ENCODE results near the gene ZDHHC12.
"Not testable (repeated sequence)": the region's sequence is repeated elsewhere in the genome, so short reads cannot be mapped to it uniquely, and the experiment has no call there.

Gene ZDHHC12

DNA sequence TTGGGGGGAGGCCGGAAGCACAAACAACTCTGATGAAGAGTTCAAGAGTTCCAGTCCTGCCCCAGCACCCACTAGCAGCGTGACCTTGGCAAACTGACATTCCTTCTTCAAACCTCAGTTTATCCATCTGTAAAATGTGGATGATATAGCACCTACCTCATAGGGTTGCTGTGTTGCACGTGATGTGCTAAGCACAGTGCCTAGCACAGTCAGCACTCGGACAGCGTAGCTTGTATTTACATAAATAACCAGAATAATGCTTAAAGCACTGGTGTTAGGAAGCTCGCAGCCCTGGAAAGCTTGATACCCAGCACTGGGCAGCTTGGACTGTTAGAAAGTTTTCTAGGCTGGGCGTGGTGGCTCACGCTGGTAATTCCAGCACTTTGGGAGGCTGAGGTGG lies 16.5 kb downstream of the ZDHHC12 start:
- no peak for DNase-seq (ENCODE audit: low read depth in 3 of 3)

DNA sequence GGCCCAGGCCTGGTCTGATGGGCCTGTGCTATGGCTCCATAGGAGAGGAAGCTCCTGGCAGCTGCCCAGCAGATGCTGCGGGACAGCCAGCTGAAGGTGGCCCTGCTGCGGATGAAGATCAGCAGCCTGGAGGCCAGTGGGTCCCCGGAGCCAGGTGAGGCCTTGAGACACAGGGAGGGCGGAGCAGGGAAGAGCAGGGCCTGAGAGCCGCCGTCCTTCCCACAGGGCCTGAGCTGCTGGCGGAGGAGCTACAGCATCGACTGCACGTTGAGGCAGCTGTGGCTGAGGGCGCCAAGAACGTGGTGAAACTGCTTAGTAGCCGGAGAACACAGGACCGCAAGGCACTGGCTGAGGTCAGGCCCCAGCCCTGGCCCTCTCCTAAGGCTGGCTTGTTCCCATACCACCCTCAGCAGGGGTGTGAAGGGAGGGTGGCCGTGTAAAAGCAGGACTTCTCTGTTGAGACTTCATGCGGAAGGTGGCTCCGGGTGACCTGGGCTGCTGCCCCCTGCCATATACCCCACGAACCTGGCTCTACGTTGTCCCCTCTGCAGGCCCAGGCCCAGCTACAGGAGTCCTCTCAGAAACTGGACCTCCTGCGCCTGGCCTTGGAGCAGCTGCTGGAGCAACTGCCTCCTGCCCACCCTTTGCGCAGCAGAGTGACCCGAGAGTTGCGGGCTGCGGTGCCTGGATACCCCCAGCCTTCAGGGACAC lies 17.1 kb downstream of the ZDHHC12 start:
- no peak for DNase-seq (ENCODE audit: low read depth in 3 of 3)

DNA sequence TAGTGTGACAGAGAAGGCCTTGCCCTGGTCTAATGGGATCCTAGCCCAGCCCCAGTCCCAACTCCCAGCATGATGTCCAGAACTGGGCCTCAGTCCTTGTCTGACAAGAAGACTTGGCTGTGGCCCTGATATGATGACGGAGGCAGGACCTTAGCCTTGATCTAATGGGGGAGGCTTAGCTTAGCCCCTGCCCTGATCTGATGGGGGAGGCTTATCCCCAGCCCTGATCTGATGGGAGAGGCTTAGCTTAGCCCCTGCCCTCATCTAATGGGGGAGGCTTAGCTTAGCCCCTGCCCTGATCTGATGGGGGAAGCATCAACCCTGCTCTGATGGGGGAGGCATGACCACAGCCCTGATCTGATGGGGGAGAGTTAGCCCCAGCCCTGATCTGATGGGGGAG lies 17.9 kb downstream of the ZDHHC12 start:
- DNase-seq (ENCODE audit: low read depth in 3 of 3) = no peak

DNA sequence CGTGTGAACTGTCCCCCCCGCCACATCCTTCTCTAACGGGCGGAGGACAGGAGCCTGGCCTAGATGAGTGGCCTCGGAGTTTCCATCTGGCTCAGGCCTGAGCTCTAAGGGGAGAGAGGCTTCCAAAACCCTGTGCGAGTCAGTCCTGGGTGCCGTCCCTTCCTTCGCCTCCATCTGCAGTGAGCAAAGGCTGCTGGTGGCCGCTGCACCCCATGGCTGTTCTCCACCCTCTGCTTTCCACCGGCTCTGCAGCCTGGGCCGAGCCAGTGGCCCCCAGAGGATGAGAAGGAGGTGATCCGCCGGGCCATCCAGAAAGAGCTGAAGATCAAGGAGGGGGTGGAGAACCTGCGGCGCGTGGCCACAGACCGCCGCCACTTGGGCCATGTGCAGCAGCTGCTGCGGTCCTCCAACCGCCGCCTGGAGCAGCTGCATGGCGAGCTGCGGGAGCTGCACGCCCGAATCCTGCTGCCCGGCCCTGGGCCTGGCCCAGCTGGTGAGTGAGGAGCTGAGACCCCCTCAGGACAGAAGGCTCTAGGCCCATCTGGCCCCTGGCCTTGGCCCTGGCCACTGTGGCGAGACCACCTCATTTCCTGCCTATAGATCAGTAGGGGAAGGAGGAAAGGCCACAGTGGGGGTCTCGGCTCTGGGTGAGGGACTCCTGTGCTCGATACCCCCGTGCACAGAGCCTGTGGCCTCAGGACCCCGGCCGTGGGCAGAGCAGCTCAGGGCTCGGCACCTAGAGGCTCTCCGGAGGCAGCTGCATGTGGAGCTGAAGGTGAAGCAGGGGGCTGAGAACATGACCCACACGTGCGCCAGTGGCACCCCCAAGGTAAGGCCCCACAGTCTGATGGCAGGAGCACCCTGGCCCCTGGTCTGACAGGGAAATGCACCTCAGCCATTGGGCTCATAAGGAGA lies 18.6 kb downstream of the ZDHHC12 start:
- DNase-seq (ENCODE audit: low read depth in 3 of 3) = no peak

DNA sequence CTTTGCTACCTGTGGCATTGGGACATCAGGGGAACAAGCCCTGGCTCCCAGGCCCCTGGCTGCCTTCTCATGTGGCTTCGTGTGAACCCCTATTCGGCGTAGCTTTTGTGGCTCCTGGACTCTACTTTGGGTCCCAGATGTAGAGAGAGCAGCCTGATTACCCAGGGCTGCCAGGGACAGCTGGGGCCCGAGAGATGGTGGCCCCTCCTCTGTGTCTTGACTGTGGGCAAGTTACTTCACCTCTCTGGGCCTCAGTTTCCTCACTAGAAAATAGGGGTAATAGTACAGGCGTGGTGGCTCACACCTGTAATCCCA lies 19.6 kb downstream of the ZDHHC12 start:
- DNase-seq (ENCODE audit: low read depth in 3 of 3) = no peak

DNA sequence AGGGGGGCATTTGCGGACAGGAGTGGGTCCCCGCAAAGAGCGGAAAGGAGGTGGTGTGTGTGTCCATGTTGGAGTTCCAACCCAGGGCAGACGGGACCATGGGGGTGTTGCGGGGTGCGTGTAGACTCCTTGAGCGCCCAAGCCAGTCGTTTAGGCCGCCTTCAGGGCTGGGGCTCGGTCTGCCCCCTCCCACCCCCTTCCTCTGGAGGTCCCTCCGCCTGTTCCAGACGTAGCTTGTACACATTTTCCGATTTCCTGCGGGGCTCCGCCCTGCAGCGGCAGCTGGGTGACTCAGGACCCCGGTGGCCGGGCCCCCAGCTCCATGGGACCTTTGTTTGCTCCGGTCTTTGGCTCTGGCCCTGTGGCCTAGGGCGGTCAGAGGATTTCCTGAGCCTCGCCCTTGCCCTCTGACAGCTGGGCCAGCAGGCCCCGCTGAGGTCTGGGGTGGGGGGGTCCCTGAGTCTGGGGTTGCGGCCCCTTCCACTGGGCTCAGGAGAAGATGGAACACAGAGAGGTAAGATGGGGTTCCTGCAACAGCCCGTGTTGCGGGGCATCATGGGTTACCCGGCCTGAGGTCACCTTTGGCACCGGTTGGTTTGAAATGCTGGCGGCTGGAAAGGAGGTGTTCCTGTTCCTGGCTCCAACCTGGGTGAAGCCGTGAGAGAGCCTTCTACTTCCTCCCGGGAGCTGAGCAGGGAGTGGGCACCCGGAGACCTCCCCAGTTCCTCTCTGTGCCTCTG lies 20.1 kb downstream of the ZDHHC12 start:
- DNase-seq (ENCODE audit: low read depth in 3 of 3) = no peak

DNA sequence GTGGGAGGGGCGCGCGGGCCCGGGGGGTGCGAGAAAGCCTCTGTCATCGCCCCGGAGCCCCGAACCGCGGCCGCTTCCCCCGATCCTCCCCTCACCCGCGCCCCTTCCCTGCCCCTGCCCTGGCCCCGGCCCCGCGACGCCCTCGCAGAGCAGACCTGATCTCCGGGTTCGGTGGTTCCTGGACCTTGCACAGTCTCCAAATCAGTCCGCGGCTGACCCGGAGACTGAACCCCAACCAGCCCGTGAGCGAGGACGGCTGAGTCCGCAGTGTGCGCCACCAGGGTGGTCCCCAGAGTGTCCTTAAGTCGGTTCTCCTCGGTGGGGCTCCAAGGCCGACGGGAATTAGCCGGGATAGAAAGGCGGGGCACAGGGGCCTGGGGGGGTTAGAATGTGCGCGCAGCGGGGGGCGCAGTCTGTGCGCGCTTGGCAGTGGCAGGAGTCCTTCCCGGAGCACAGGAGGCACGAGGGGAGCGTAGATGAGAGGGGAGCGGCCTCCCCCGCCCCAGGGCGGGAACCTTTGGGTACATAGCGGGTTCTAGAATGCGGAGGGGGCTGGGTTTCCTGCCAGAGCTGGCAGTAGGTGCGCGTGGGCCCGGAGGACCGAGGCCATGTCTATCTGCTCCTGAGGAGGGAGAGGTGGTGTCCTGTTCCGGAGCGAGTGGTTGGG lies 20.8 kb downstream of the ZDHHC12 start:
- DNase-seq (ENCODE audit: low read depth in 3 of 3) = no peak

DNA sequence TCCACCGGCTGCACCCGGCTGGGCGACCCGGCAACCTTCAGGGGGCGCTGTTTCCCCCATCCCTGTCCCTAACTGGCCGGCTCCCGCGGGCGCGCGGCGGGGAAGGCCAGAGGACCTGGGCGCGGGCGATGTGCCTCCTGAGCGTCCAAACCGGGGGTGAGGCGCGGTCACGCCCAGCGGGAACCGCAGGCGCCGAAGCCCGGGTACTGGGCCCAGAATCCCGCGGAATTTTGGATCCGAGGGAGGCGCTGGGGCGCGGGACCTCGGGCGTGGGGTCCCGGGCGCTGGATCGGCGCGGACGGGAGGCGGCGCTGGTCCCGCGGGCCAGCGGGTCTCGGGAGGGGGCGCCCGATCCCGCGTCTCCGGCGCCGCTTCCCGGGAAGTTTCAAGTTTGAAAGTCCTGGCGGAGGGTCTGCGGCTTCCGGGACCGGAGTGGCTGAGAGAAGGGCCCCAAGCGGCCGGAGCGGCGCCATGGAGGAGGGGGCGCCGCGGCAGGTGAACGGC lies 21.4 kb downstream of the ZDHHC12 start, which contains the start of gene PKN3:
TSS of gene PKN3 (plus strand) at position 59 of the 504 bp plus-strand sequence. CDS start at position 472, 413 bp downstream.
- DNase-seq (ENCODE audit: low read depth in 3 of 3) = peak; percentile 63 to 91 (median 72)

DNA sequence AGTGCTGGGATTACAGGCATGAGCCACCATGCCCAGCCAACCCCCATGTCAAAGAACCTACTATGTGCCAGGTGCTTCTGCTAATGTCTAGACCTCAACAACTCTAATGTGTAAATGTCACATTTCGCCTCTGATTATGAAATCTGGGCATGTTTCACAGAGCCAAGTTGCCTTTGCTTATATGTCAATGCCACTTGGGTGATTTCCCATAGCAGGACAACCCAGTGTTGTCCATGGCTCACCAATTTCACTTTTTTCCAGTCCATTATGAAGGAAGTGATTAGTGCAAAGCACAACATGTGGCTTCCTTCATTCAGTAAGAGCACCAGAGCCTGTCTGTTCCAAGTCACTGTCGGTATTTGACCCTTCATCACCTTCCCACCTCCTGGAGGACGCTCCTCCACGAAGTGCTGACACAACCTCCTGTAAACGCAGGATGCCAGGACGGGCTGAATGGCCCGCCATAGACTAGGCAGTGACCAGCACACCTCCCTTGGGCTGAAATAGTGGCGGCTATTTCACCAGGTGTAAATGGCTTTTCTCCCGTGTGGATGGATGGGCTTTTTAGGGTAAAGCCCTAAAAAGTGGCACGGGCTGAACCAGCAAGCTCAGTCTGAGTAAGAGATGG lies 22.6 kb downstream of the ZDHHC12 start:
- no peak for DNase-seq (ENCODE audit: low read depth in 3 of 3)

DNA sequence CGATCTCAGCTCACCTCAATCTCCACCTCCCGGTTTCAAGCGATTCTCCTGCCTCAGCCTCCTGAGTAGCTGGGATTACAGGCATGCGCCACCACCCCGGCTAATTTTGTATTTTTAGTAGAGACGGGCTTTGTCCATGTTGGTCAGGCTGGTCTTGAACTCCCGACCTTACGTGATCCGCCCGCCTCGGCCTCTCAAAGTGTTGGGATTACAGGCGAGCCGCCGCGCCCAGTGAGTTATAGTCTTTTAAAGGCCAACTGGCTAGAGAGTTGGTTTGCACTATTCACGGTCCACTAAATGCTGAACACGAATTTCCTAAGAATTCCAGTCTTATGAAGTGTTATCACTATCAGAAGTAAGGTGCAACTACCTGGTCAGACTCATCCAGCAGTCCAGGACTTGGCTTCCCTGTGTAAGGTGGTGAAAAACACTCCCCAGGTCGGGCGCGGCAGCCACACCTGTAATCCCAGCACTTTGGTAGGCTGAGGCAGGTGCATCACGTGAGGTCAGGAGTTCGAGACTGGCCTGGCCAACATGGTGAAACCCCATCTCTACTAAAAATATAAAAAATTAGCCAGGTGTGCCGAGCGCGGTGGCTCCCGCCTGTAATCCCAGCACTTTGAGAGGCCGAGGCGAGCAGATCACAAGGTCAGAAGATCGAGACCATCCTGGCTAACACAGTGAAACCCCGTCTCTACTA lies 24.7 kb downstream of the ZDHHC12 start:
- DNase-seq (ENCODE audit: low read depth in 3 of 3) = not testable (repeated sequence)

DNA sequence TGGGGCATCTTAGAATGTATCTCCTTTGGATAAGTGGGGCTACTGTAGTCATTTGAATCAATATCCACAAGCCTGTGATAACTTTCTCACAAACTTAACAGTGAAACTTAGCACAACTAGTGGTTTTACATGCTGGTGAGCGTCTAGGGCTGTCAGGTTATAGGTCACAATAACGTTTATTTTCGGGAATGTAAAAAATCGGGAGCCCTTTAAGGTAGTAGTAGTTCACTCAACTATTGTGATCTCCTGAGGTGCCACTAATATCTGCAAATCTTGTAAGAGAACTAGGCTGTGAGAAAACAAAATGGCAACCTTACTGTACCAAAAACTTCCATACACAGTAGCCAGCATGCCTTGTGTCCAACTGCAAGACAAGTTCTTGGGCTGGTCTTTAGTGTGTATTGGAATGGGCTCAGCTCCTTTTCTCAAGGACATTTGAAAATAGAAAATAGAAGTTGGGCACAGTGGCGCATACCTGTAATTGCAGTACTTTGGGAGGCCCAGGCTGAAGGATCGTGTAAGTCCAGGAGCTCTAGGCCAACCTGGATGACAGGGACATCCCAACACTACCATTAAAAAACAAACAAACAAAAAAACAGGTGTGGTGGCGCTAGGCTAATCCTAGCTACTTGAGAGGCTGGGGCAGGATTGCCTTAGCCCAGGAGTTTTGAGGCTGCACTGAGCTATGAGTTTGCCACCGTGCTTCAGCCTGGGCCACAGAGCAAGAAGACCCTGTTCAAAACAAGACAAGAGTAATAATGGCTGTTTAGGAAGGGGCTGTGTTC lies 26.8 kb downstream of the ZDHHC12 start:
- DNase-seq (ENCODE audit: low read depth in 3 of 3) = no peak

DNA sequence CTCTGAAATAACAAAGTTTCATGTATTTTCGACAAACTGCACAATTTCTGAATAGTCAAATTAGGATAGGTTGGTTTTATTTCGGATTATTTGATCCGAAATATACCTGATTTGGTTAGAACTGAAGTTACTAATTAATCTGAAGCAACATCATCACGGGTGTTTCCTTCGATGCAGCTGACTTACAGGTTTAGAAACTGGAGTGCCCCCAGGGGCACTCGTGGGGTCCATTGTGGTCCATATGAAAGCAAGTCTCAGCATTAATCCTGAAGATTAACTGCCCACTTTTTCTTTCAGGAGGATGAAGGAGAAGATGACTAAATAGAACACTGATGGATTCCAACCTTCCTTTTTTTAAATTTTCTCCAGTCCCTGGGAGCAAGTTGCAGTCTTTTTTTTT lies 29.6 kb downstream of the ZDHHC12 start:
- no peak for DNase-seq (ENCODE audit: low read depth in 3 of 3)

DNA sequence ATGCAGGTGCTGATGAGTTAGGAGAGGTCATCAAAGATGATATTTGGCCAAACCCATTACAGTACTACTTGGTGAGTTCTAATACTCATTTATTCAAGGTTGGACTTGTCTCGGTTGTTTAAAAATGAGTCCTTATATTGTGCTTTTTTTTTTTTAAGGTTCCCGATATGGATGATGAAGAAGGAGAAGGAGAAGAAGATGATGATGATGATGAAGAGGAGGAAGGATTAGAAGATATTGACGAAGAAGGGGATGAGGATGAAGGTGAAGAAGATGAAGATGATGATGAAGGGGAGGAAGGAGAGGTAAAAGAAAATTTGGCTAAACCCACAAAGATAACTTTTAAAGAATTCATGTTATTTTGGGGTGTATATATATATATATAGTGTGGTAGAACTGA lies 30.2 kb downstream of the ZDHHC12 start:
- DNase-seq (ENCODE audit: low read depth in 3 of 3) = not testable (repeated sequence)

DNA sequence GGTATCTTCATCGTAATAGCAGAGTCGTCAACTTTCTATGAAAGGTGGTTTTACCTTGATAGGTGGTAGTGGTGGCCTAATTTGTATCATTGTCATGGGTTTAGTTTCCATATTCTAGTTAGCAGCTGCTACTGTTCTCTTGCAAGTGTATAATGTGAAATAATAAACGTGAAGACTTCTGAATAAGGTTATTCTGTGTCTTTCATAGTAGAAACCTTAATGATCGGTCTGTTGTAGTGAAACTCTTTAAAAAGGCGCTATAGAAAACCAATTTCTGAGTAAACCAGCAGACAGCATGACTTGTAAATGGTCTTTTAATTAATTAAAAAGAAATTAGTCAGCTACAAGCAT lies 33.3 kb downstream of the ZDHHC12 start:
- DNase-seq (ENCODE audit: low read depth in 3 of 3) = no peak

DNA sequence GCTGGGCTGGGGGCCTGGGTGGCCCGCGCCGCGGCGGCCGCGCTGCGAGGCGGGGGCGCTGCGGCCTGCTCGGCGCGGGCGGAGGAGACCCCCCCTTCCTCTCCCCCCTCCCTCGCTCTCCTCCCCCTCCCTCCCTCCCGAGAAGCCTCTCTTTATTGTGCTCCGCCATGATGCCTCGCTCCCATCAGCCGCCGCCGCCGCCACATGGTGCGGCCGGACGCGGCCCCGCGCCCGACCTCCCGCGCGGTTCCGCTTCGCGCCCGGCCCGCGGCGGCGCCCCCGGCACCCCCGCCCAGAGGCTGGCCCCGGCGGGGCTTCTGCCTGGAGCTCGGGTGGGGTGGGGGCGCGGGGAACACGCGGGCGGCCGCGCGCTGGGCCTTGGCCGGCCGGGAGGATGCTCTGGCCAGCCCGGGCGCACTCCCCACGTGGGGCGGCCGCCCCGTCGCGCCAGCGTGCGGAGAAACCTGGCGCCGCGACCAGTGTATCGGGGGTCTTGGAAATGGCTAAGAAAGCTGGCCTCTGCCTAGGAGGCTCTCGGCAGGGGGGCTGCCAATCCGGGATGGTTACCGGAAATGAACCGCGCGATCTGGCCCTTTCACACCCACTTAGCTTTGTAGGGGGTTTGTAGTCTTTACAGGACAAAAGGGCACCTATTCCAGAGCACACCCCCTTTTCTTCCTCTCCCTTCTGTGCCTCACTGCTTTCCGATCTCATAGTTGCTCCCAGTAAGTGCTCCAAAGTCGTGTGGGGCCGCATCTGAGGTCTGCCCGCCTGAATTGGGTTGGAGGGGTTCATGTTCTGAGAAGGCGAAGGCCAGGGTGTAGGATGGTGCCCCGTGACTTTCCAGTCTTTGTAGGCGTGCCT lies 33.9 kb downstream of the ZDHHC12 start:
- DNase-seq (ENCODE audit: low read depth in 3 of 3) = peak in 1 of 3 experiments; percentile 46

DNA sequence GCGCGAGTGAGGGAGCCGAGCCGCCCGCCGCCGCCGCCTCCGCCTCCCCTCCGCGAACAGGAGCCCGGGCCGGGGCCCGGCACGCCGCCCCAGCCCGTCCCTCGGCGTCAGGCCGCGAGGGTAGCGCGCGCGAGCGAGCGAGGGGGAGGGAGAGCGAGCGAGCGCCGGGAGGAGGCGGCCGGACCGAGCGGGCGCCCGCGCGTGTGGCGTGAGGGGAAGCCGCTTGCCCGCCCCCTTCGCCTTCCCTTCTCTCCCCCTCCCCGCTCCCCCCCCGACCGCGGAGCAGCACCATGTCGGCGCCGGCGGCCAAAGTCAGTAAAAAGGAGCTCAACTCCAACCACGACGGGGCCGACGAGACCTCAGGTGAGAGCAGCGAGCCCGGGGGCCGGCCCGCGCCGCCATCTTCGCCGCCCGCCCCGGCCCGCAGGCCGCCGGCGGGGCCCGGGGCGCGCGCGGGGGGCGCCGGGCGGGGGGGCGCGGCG lies 34.6 kb downstream of the ZDHHC12 start:
- peak in 1 of 3 experiments; percentile 64 for DNase-seq (ENCODE audit: low read depth in 3 of 3)

DNA sequence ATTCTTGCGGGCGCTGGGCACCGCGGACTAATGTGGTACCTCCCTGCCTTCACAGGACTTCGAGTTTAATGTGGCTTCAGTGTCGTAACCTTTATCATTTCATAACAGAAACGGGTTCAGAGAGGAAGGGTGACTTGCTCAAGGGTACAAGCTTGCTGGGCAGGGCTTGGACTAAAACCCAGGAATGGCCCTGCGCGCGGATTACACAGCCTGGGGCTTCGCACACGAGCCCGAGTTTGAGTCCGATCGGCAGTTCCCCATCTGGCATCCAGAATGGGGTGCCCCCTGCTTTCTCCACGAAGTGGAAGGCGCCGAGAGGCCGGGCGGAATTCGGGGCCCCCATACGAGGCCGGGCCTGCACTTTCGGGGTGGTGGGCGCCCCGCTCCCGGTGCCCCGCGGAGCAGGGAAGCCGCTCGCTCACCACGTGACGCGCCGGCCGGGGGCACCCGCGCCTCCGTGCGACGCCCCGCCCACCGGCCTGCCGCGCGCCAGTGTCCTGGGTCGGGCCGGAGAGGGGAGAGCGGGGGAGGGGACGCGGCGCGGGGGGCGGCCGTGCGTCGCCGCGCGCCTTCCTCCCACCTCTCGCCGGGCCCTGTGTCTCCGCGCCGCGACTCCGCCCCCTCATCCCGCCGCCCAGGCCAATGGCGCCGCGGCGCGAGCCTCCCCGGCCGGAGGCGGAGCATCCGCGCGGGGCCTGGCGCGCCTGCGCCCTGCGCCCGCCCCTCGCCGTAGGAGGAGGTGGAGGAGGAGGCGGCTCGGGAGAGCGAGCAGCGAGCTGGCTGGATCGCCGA lies 35.2 kb downstream of the ZDHHC12 start, which contains the start of gene SET:
TSS of gene SET (plus strand) at position 722 of the 792 bp plus-strand sequence. CDS start 361 bp downstream, outside the sequence.
- peak; percentile 85 to 87 (median 87) for DNase-seq (ENCODE audit: low read depth in 3 of 3)

DNA sequence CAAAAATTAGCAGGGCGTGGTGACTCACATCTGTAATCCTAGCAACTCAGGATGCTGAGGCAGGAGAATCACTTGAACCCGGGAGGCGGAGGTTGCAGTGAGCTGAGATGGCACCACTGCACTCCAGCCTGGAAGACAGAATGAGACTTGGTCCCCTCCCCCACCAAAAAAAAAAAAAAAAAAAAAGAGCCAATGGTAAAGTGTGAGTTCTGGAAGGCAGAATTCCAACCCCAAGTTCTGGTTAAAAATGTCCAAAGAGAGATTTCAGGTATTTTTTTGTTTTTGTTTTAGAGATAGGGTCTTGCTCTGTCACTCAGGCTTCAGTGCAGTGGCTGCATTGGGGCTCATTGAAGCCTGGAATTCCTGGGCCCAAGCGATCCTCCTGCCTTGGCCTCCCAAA lies 36.5 kb downstream of the ZDHHC12 start:
- DNase-seq (ENCODE audit: low read depth in 3 of 3) = no peak
